HG03378 (cell line): ENCODE data around the gene DNASE2.
A peak's percentile ranks its signal among the peaks of the same experiment; 100 is the strongest.
"Not testable (repeated sequence)": the region's sequence is repeated elsewhere in the genome, so short reads cannot be mapped to it uniquely, and the experiment has no call there.

ENCODE experiments used
- ATAC-seq: cut with Tn5 transposase; IDR thresholded peaks from one replicate; pipeline ENCODE4 v1.9.1; 2021; ENCODE audit warnings: mild to moderate bottlenecking, moderate library complexity; ENCODE audit not compliant: unreplicated experiment

The DNASE2 gene

DNA sequence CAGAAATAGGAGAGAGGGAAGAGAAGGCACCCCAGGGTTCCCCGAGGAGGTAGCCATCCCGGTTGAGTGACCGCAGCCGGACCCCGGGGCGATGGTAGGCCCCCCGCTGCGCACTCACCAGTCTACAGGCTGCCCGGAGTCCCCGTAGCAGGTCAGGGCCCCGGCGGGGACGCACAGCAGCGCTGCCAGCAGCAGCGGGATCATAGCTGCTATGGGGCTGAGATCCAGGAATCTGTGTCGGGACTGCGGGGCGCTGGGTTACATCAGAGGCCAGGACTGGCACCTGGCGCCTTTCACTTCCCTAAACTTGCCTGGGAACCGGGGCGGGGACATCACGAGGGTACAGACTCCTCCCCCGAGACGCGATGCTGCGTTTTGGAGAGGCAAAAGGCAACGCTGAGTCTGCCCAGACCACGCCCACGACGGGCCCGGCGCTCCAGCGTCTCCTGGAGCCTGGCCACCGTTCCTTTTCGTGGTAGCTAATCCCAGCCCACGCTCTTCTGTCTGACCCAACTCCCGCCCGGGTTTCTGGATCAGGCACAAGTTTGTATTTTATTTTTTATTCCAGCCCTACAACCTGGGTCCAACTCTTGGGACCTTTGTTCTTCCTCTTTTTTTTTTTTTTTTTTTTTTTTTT lies at the start of gene DNASE2:
TSS of gene DNASE2 (minus strand) at position 278 of the 637 bp plus-strand sequence. CDS start at position 204, 74 bp downstream.
- peak; percentile 62 for ATAC-seq

DNA sequence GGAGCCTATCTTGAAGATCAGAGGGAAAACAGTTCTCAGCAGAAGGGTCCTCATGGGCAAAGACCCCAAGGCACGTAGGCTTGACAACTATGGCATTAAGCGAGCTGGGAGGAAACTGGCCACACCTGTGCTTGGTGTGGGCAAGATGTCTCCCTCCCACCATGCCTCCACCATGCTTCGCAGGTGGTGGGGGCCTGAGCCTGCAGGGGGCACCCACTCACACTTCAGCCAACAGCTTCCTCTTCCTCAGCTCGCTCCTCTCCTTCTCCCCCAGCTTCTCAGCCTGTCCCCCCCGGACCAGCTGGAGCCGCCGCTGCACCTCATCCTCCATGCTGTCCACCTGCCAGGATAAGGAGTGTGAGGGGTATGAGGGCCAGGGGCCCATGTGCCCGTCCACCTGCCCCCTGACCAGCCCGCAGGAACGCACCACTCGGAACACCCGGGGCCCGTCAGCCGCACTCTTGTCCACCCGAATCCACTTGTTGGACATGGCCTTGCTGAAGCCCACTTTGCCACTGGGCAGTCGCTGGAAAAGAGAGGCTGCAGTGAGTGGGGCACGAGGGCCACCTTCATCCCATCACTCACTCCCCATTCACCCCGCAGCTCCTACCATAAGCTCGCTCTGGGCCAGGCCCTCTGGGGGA lies 48.9 kb upstream of the DNASE2 start:
- no peak for ATAC-seq

GRCh38 chr19:12924621-12925310 lies 43.5 kb upstream of the DNASE2 start:
- no peak for ATAC-seq

- ATAC-seq, result no peak
These were observed 41.7 kb upstream of the DNASE2 start for GRCh38 chr19:12922959-12923358.

- ATAC-seq, result no peak
These were observed 39.8 kb upstream of the DNASE2 start for GRCh38 chr19:12921047-12921446.

DNA sequence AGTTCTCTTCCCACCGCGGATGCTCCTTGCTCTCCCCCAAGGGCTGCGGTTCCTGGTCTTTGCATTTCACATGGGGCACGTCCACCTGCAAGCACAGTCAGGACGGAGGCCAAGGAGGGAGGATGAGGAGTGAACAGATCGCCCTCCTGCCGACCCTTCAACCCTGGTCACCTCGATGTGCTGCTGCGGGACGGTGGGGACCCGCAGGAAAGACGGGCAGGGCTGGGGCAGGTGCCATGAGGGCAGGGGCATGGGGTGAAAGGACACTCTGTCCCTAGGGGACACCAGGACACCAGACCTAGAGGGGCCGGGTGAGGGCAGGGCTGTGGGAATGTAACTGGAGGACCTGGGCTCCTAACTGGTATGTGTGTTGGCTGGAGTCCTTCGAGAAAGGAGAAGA lies 37.0 kb upstream of the DNASE2 start:
- ATAC-seq, result no peak

DNA sequence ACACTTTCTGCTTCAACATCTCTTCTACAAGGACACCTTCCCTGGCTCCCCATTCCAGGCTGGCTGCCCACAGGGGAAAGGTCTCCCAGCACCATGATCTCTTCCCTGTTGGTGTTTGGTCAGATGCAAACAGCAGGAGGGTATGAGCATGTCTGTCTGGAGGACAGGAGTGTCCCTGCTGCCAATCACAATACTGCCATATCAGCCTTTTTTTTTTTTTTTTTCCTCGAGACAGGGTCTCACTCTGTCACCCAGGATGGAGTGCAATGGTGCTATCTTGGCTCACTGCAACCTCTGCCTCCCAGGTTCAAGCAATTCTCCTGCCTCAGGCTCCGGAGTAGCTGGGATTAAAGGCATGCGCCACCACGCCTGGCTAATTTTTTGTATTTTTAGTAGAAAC lies 34.6 kb upstream of the DNASE2 start:
- not testable (repeated sequence) for ATAC-seq

- ATAC-seq, result no peak
These were observed 32.8 kb upstream of the DNASE2 start for GRCh38 chr19:12913851-12914690.

DNA sequence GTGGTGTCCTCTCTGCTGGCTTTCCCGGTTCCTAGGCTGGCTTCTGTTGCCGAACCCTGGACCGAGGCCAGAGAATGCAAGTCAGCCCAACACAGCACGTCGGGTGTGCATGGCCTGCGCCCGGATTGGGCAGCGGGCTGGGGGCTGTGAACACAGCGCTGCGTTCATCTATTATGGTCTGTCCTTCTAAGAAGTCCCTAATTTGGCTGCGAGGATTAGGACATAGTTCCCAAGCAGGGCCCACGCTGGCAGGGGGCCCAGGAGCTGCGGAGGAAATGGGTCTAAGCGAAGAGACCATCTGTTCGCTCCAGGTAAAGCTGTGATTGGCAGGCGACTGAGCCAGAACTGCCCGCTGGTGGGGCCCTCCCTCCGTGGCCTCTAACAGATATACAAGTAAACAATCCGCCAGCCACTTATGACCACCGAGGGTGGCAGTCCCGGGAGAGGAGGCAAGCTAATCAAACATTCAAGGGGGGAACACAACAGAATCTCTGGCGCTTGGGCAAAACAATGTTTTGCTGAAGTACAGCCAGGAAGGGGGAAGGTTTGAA lies 31.8 kb upstream of the DNASE2 start:
- no peak for ATAC-seq

DNA sequence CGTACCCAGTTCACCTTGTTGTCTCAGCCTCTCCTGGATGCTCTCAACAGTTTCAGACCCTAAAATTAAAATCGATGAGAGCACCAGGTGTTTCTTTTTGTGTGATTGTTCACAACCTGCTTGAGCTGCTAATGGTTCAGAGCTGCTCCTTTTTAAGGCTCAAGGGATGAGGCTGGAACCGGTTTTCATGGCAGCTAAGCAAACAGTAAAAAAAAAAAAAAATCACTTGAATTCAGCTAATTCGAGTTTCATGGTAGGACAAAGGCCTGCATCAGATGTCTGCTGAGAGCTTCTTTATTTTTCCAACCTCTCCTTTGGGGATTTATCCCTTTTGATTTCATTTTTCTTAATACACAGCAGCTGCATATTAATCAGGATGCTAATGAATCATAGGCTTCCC lies 31.3 kb upstream of the DNASE2 start:
- ATAC-seq, result no peak

- no peak for ATAC-seq
These were observed 25.9 kb upstream of the DNASE2 start for GRCh38 chr19:12907166-12907565.

DNA sequence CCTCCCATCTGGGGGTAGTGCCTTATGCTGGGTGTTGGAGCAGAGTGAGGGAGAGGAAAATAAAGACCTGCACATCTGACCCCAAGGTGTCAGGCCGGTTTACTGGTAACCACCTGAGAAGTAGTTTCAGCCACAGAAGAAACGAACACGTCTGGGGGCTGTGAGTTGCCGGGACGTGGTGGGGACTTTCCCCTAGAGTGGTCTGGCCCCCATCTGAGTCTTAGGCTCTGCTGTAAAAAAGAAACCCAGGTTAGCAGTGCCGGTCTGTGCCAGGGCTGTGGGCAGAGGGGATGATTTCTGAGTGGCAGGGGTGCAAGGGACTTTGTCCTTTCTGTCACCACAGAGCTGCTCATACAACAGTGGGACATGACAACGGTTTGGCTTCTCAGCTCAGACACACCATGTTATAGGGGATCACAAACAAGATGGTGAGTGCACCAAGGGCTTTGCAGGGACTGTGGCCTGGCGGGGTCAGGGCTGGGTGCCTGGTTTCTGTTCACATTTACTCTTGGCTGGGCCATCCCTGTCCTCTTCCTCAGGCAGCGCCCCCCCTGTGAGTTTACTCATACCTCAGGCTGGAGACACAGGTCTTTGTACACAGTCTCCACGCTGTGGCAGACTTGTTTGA lies 18.8 kb upstream of the DNASE2 start:
- ATAC-seq, result peak; percentile 55

GRCh38 chr19:12896460-12896859 lies 15.2 kb upstream of the DNASE2 start:
- ATAC-seq, result no peak

DNA sequence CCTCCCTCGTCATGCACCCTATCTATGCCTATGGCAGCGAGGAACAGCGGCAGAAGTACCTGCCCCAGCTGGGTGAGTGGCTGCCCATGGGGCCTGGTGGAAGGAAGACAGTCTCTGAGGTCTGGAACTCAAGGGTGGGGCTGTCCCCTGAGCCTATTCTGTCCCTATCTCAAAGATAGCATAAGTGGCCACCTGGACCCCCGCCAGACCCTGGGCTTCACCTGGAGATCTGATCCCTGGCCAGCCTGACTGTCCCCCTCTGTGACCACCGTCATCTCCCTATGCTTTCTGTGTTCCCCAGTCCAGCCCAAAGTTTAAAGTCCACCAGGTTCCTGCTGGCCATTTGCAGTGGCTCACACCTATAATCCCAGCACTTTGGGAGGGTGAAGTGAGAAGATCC lies 12.3 kb upstream of the DNASE2 start:
- no peak for ATAC-seq

DNA sequence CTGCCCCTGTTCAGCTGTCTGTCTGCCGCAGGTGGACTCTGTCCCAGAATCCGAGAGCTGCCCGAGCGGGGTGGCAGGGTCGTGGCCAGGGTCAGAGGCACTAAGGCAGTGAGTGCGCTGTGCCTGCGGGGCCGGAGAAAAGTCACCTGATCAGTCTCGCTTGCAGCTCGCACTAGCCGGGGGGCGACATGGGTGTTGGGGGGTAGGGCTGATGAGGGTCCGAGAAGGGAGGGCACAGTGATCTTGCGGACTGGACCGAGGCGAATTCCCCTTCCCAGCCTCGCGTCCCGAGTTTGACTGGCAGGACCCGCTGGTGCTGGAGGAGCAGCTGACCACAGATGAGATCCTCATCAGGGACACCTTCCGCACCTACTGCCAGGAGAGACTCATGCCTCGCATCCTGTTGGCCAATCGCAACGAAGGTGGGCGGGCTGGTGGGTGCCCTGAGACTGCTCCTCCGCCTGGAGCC lies 10.3 kb upstream of the DNASE2 start:
- ATAC-seq, result no peak

- ATAC-seq, result peak; percentile 84
These were observed 9.7 kb upstream of the DNASE2 start, which contains the start of gene GCDH for GRCh38 chr19:12890787-12891552. TSS of gene GCDH (plus strand) at chr19:12891160. CDS start at chr19:12891305, 145 bp downstream.

GRCh38 chr19:12890299-12890786 lies 9.1 kb upstream of the DNASE2 start:
- ATAC-seq, result not testable (repeated sequence)

DNA sequence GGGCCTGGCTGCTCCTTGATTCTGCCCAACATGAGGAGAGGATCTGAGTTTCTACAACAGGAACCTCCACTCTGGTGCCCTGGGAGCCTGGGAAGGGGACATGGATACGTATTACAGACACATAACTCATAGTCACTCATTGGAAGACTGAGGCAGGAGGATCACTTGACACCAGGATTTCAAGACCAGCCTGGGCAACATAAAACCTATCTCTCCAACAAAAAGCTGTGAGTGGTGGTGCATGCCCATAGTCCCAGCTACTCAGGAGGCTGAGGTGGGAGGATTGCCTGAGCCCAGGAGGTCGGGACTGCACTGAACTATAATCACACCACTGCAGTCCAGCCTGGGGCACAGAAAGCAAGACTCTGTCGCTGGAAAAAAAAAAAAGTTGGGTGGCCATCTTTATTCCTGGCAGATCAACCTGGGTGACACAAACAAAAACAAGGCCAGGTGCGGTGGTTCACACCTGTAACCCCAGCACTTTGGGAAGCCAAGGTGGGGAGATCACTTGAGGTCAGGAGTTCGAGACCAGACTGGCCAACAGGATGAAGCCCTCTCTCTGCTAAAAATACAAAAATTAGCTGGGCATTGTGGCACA lies 6.9 kb upstream of the DNASE2 start:
- no peak for ATAC-seq
